ENCODE data around the gene SGTA.

The SGTA gene

GRCh38 chr19:2766594-2767372, 16.3 kb downstream of the SGTA start:
- H3K4me3 ChIP-seq (ENCODE audit: low read depth, low read length) = no peak overlapping the region
- DNase-seq = no peak
- H3K27me3 ChIP-seq (replicated peaks) = no peaks in the 10 kb centered on the region
- H3K36me3 ChIP-seq (replicated peaks) = peaks cover 44% of the 10 kb centered on the region
- TF ChIP-seq CTCF (IDR thresholded peaks at IDR 0.05; ENCODE audit: low read depth, low read length, missing control alignments) = no peak
- in situ Hi-C loops (cut with HindIII; ENCODE audit: low pct_ligation_motif_present, low sequenced_read_pairs) = no loop called here
- no peak overlapping the region for H3K27ac ChIP-seq

GRCh38 chr19:2765376-2765775, 17.7 kb downstream of the SGTA start:
- H3K36me3 ChIP-seq (replicated peaks) = peaks cover 49% of the 10 kb centered on the region
- H3K4me3 ChIP-seq (ENCODE audit: low read depth, low read length) = no peak overlapping the region
- H3K27me3 ChIP-seq (replicated peaks) = no peaks in the 10 kb centered on the region
- no peak overlapping the region for H3K27ac ChIP-seq
- no peak for TF ChIP-seq CTCF (IDR thresholded peaks at IDR 0.05; ENCODE audit: low read depth, low read length, missing control alignments)
- in situ Hi-C loops (cut with HindIII; ENCODE audit: low pct_ligation_motif_present, low sequenced_read_pairs) = no loop called here
- DNase-seq = no peak

- in situ Hi-C loops (cut with HindIII; ENCODE audit: low pct_ligation_motif_present, low sequenced_read_pairs) = no loop called here
- Histone ChIP-seq H3K27ac (no peak overlapping the region), H3K4me3 (ENCODE audit: low read depth, low read length) (no peak overlapping the region), H3K27me3 (replicated peaks) (no peaks in the 10 kb centered on the region), H3K36me3 (replicated peaks) (peaks cover 51% of the 10 kb centered on the region)
- no peak for TF ChIP-seq CTCF (IDR thresholded peaks at IDR 0.05; ENCODE audit: low read depth, low read length, missing control alignments)
- no peak for DNase-seq
Observed at GRCh38 chr19:2764945-2765344, 18.1 kb downstream of the SGTA start.

GRCh38 chr19:2763687-2764086, 19.4 kb downstream of the SGTA start:
- no peak for TF ChIP-seq CTCF (IDR thresholded peaks at IDR 0.05; ENCODE audit: low read depth, low read length, missing control alignments)
- in situ Hi-C loops (cut with HindIII; ENCODE audit: low pct_ligation_motif_present, low sequenced_read_pairs) = no loop called here
- Histone ChIP-seq H3K27ac (no peak overlapping the region), H3K36me3 (replicated peaks) (peaks cover 59% of the 10 kb centered on the region), H3K4me3 (ENCODE audit: low read depth, low read length) (no peak overlapping the region), H3K27me3 (replicated peaks) (no peaks in the 10 kb centered on the region)
- no peak for DNase-seq

- TF ChIP-seq CTCF (IDR thresholded peaks at IDR 0.05; ENCODE audit: low read depth, low read length, missing control alignments) = no peak
- Histone ChIP-seq H3K27me3 (replicated peaks) (no peaks in the 10 kb centered on the region), H3K27ac (no peak overlapping the region), H3K4me3 (ENCODE audit: low read depth, low read length) (no peak overlapping the region), H3K36me3 (replicated peaks) (peaks cover 59% of the 10 kb centered on the region)
- in situ Hi-C loops (cut with HindIII; ENCODE audit: low pct_ligation_motif_present, low sequenced_read_pairs) = no loop called here
- DNase-seq = no peak
Observed at GRCh38 chr19:2762783-2763496, 20.1 kb downstream of the SGTA start.

All from brain microvascular endothelial cell (primary cell).